ENCODE measurements around the gene SLC16A9. TPM values are rescaled to one million over a fixed set of nuclear protein-coding genes. Genes with fewer than 3 reads are reported as not detected.

The SLC16A9 gene
- total and polyA plus RNA-seq, 2 experiments from 2014 or later: not detected

DNA sequence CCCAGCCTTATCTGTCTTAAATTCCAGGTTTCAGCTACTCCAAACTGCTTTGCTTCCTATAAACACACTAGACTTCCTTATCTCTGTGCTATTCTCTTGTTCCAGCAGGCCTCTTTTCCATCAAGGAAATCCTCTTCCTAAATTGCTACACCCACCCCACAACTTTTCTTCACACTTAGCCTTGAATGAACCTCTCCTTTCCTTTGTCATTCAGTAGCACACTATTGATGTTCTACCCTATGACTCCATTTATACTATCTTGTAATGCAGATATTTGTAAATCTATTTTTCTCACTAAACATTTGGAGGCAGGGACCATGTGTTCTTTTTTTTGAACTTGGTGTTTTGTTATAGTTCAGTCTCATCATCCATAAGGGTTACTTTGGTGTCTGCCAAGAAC, 3.7 kb downstream of the SLC16A9 start:
- peaks cover 27% of the 10 kb centered on the region for H3K27me3 ChIP-seq (replicated peaks; ENCODE audit: insufficient read depth)
- no peaks in the 10 kb centered on the region for H3K9me2 ChIP-seq (ENCODE audit: insufficient read depth)
- no peaks in the 10 kb centered on the region for H3K79me2 ChIP-seq (ENCODE audit: insufficient read depth)
- H4K20me1 ChIP-seq (ENCODE audit: insufficient read depth): no peaks in the 10 kb centered on the region
- DNase-seq: no peak
- no peak overlapping the region for H3K4me3 ChIP-seq
- no peaks in the 10 kb centered on the region for H3K36me3 ChIP-seq (ENCODE audit: low read depth)
- no peaks in the 10 kb centered on the region for H3K9me3 ChIP-seq (ENCODE audit: low read depth)
- H3F3A ChIP-seq (ENCODE audit: insufficient read depth): no peaks in the 10 kb centered on the region
- no peak overlapping the region for H3K4me2 ChIP-seq (ENCODE audit: unreplicated experiment)
- in situ Hi-C loops (cut with MboI): no loop called here
- H3K27ac ChIP-seq: no peak overlapping the region
- H3K4me1 ChIP-seq (ENCODE audit: insufficient read depth): peaks cover 5% of the 10 kb centered on the region; the same call in 1 of the 2 replicates
- TF ChIP-seq EZH2phosphoT487 (IDR thresholded peaks at IDR 0.05; ENCODE audit: insufficient read depth, low read depth) (no peak), EZH2 (IDR thresholded peaks at IDR 0.05; ENCODE audit: insufficient read depth, poor library complexity, severe bottlenecking) (no peak)
- H3K9ac ChIP-seq: no peak overlapping the region
- H2AFZ ChIP-seq: no peak overlapping the region

GRCh38 chr10:59704630-59705029, 5.0 kb downstream of the SLC16A9 start:
- Histone ChIP-seq H3K36me3 (ENCODE audit: low read depth) (no peaks in the 10 kb centered on the region), H3K27ac (no peak overlapping the region), H3F3A (ENCODE audit: insufficient read depth) (no peaks in the 10 kb centered on the region), H3K9me3 (ENCODE audit: low read depth) (no peaks in the 10 kb centered on the region), H4K20me1 (ENCODE audit: insufficient read depth) (no peaks in the 10 kb centered on the region), H3K4me3 (no peak overlapping the region), H3K27me3 (replicated peaks; ENCODE audit: insufficient read depth) (peaks cover 23% of the 10 kb centered on the region), H3K79me2 (ENCODE audit: insufficient read depth) (no peaks in the 10 kb centered on the region), H3K9me2 (ENCODE audit: insufficient read depth) (no peaks in the 10 kb centered on the region), H3K4me1 (ENCODE audit: insufficient read depth) (peaks cover 5% of the 10 kb centered on the region; the same call in 1 of the 2 replicates), H3K4me2 (ENCODE audit: unreplicated experiment) (no peak overlapping the region), H3K9ac (no peak overlapping the region), H2AFZ (no peak overlapping the region)
- DNase-seq: no peak
- in situ Hi-C loops (cut with MboI): no loop called here
- 33 to 38% methylated on average over 2 of the region's 2 CpGs for WGBS, 2 experiments (ENCODE audit: low coverage in 1 of 2, low lambda C conversion rate in 2 of 2, missing lambda C conversion rate in 2 of 2)
- no peak for TF ChIP-seq EZH2 (IDR thresholded peaks at IDR 0.05; ENCODE audit: insufficient read depth, poor library complexity, severe bottlenecking)
- no peak for TF ChIP-seq EZH2phosphoT487 (IDR thresholded peaks at IDR 0.05; ENCODE audit: insufficient read depth, low read depth)

- no peak overlapping the region for H3K27ac ChIP-seq
- 47 to 56% methylated on average over 4 of the region's 4 CpGs for WGBS, 2 experiments (ENCODE audit: low coverage in 1 of 2, low lambda C conversion rate in 2 of 2, missing lambda C conversion rate in 2 of 2)
Measured at GRCh38 chr10:59702347-59702746, 7.3 kb downstream of the SLC16A9 start.

DNA sequence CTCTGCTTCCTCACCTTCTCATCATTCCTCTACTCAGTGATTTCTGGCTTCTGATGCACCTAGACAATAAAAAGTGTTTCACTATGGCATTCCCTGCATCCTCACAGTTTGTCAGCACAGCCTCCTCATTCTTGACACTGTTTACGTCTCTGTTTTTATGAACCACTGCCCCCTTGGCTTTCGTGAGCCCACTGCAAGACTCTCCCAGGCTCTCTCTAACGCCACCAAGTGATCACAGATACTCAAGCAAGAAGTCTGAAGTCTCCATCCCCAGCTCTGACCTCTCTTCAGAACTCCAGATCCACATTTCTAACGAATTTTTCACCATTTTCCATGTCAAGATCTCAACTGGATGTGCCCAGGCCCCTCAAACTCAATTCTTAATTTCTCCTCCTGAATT, 8.9 kb downstream of the SLC16A9 start:
- in situ Hi-C loops (cut with MboI): no loop called here

More at GRCh38 chr10:59702347-59702746, 7.3 kb downstream of the SLC16A9 start:
- Histone ChIP-seq H2AFZ (no peak overlapping the region), H3F3A (ENCODE audit: insufficient read depth) (no peaks in the 10 kb centered on the region), H3K9ac (no peak overlapping the region), H3K4me3 (no peak overlapping the region), H3K4me2 (ENCODE audit: unreplicated experiment) (no peak overlapping the region), H3K79me2 (ENCODE audit: insufficient read depth) (no peaks in the 10 kb centered on the region), H3K9me2 (ENCODE audit: insufficient read depth) (no peaks in the 10 kb centered on the region), H3K9me3 (ENCODE audit: low read depth) (no peaks in the 10 kb centered on the region), H3K4me1 (ENCODE audit: insufficient read depth) (no peaks in the 10 kb centered on the region), H3K36me3 (ENCODE audit: low read depth) (no peaks in the 10 kb centered on the region), H4K20me1 (ENCODE audit: insufficient read depth) (no peaks in the 10 kb centered on the region), H3K27me3 (replicated peaks; ENCODE audit: insufficient read depth) (peaks cover 4% of the 10 kb centered on the region; the same call in 1 of the 2 replicates)
- TF ChIP-seq EZH2 (IDR thresholded peaks at IDR 0.05; ENCODE audit: insufficient read depth, poor library complexity, severe bottlenecking) (no peak), EZH2phosphoT487 (IDR thresholded peaks at IDR 0.05; ENCODE audit: insufficient read depth, low read depth) (no peak)
- in situ Hi-C loops (cut with MboI): no loop called here
- DNase-seq: no peak

DNA sequence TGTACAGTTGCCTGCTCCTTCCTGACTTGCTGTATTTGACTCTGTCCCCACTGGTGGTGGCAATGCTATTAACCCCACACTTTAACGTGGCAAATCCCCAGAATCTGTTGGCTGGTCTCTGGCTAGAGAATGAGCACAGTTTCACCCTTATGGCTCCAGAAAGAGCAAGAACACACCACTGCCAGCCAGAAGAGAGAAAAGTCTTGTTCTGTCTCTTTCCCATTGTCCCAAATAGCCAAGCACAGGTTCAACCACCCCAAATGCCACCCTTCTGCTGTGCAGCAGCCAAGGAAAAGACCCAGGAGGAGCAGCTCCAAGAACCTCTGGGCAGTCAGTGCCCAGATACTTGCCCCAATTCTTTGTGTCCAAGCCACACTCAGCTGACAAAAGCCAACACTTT, 11.3 kb downstream of the SLC16A9 start:
- no peak for DNase-seq
- H3K4me3 ChIP-seq: no peak overlapping the region
- H3K36me3 ChIP-seq (ENCODE audit: low read depth): no peaks in the 10 kb centered on the region
- H4K20me1 ChIP-seq (ENCODE audit: insufficient read depth): no peaks in the 10 kb centered on the region
- H3K27me3 ChIP-seq (replicated peaks; ENCODE audit: insufficient read depth): peaks cover 4% of the 10 kb centered on the region; the same call in 1 of the 2 replicates
- WGBS, 2 experiments (ENCODE audit: low coverage in 1 of 2, low lambda C conversion rate in 2 of 2, missing lambda C conversion rate in 2 of 2): 19 to 27% methylated on average over 1 of the region's 1 CpG
- no peaks in the 10 kb centered on the region for H3K4me1 ChIP-seq (ENCODE audit: insufficient read depth)
- no peaks in the 10 kb centered on the region for H3K79me2 ChIP-seq (ENCODE audit: insufficient read depth)
- H3K27ac ChIP-seq: no peak overlapping the region
- no peaks in the 10 kb centered on the region for H3K9me2 ChIP-seq (ENCODE audit: insufficient read depth)
- no peaks in the 10 kb centered on the region for H3F3A ChIP-seq (ENCODE audit: insufficient read depth)
- H3K4me2 ChIP-seq (ENCODE audit: unreplicated experiment): no peak overlapping the region
- in situ Hi-C loops (cut with MboI): no loop called here
- TF ChIP-seq EZH2phosphoT487 (IDR thresholded peaks at IDR 0.05; ENCODE audit: insufficient read depth, low read depth): no peak
- TF ChIP-seq EZH2 (IDR thresholded peaks at IDR 0.05; ENCODE audit: insufficient read depth, poor library complexity, severe bottlenecking): no peak
- no peaks in the 10 kb centered on the region for H3K9me3 ChIP-seq (ENCODE audit: low read depth)
- no peak overlapping the region for H2AFZ ChIP-seq
- no peak overlapping the region for H3K9ac ChIP-seq

More for the DNA sequence above, 8.9 kb downstream of the SLC16A9 start:
- Histone ChIP-seq H3K27ac (no peak overlapping the region), H3K9me3 (ENCODE audit: low read depth) (no peaks in the 10 kb centered on the region), H3K27me3 (replicated peaks; ENCODE audit: insufficient read depth) (peaks cover 4% of the 10 kb centered on the region; the same call in 1 of the 2 replicates), H3K4me3 (no peak overlapping the region), H3K4me1 (ENCODE audit: insufficient read depth) (no peaks in the 10 kb centered on the region), H3K9ac (no peak overlapping the region), H3F3A (ENCODE audit: insufficient read depth) (no peaks in the 10 kb centered on the region), H3K79me2 (ENCODE audit: insufficient read depth) (no peaks in the 10 kb centered on the region), H4K20me1 (ENCODE audit: insufficient read depth) (no peaks in the 10 kb centered on the region), H3K9me2 (ENCODE audit: insufficient read depth) (no peaks in the 10 kb centered on the region), H3K36me3 (ENCODE audit: low read depth) (no peaks in the 10 kb centered on the region), H2AFZ (no peak overlapping the region), H3K4me2 (ENCODE audit: unreplicated experiment) (no peak overlapping the region)
- DNase-seq: no peak
- TF ChIP-seq EZH2phosphoT487 (IDR thresholded peaks at IDR 0.05; ENCODE audit: insufficient read depth, low read depth): no peak
- no peak for TF ChIP-seq EZH2 (IDR thresholded peaks at IDR 0.05; ENCODE audit: insufficient read depth, poor library complexity, severe bottlenecking)
- 0 to 1% methylated on average over 4 of the region's 4 CpGs for WGBS, 2 experiments (ENCODE audit: low coverage in 1 of 2, low lambda C conversion rate in 2 of 2, missing lambda C conversion rate in 2 of 2)

Data from GM23248 (cell line).